Measurements from ENCODE around the gene RAPGEF1.
"Not testable (repeated sequence)": the region's sequence is repeated elsewhere in the genome, so short reads cannot be mapped to it uniquely, and the experiment has no call there.

RAPGEF1 gene

GRCh38 chr9:131753751-131754150 lies 13.9 kb upstream of the RAPGEF1 start:
- DNase-seq (ENCODE audit: extremely low read depth in 1 of 2, low read depth in 1 of 2), result not testable (repeated sequence)

DNA sequence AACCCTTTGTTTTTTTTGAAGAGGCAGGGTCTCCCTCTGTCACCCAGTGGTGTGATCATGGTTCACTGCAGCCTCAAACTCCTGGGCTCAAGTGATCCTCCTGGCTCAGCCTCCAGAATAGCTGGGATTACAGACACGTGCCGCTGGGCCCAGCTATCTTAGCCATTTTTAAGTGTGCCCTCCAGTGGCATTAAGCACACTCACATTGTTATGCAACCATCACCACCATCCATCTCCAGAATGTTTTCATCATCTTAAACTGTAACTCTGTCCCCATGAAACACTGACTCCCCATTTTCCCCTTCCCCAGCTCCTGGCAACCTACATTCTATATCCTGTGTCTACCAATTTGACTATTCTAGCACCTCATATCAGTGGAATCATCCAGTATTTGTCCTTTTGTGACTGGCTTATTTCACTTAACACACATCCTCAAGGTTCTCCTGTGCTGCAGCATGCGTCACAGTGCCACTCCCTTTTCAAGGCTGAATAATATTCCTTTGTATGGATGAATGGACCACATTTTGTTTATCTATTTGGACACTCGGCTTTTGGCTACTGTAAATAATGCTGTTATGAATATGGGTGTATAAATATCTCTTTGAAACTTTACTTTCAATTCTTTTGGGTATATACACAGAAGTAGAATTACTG lies 12.5 kb upstream of the RAPGEF1 start:
- DNase-seq (ENCODE audit: extremely low read depth in 1 of 2, low read depth in 1 of 2), result no peak

DNA sequence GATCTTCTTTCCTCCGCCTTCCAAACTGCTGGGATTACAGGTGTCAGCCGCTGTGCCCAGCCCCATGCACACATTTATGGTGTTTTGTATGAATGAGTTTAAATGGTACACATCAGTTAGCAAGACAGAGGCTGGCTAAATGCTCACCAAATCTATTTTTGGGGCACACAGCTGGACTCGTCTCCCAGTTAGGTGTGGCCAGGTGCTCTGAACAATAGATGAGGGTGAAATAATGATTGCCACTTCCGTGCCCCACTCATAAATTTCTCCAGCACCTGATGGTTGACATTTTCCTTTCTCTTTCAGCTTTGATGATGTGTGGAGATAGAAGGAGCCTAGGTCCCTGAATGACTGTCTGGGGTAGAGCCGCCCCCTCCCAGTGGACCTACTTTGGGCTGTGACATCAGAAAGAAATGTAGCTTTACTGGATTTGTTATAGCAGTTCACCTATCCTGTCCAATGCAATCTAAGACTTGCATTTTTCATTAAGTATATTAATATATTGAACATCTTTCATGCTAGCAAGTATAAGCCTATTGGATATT lies 8.6 kb upstream of the RAPGEF1 start:
- no peak for DNase-seq (ENCODE audit: extremely low read depth in 1 of 2, low read depth in 1 of 2)

GRCh38 chr9:131747352-131747751 lies 7.5 kb upstream of the RAPGEF1 start:
- no peak for DNase-seq (ENCODE audit: extremely low read depth in 1 of 2, low read depth in 1 of 2)

DNA sequence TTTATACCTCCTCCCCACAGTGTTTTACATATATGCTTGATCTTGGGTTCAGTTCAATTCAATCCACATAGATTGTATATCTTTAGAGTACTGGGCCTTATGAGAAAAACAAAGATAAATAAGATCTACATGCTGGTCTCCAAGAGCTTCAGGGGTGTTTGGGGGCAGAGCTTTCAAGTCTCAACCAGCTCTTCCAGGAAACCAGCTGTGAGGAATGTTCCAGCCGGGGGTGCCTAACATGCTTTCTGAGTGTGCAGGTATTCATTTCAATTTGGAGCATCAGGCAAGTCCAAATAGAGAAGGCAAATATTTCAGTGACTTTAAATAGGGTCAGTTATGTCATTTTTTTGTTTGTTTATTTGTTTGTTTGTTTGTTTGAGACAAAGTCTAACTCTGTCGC lies 5.7 kb upstream of the RAPGEF1 start:
- no peak for DNase-seq (ENCODE audit: extremely low read depth in 1 of 2, low read depth in 1 of 2)

- DNase-seq (ENCODE audit: extremely low read depth in 1 of 2, low read depth in 1 of 2), result no peak
Measured at GRCh38 chr9:131744720-131745201, 4.9 kb upstream of the RAPGEF1 start.

- no peak for DNase-seq (ENCODE audit: extremely low read depth in 1 of 2, low read depth in 1 of 2)
Measured at GRCh38 chr9:131744171-131744719, 4.4 kb upstream of the RAPGEF1 start.

DNA sequence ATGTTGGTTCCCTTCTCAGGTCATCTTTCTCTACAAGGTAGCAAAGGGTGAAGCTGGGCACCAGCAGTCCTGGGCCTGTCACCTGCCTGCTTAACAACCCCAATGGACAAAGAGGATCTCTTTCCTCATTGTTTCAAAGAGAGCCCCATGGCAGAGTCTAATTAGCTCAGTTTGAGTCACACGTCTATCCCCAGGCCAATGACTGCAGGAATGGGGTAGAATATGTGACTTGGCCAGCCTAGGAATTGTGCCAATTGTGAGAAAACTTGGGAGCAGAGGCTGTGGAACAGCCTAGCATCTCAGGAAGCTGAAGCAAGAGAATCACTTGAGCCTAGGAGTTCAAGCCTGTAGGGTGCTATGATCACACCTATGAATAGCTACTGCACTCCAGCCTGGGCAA lies 3.6 kb upstream of the RAPGEF1 start:
- DNase-seq (ENCODE audit: extremely low read depth in 1 of 2, low read depth in 1 of 2), result no peak

DNA sequence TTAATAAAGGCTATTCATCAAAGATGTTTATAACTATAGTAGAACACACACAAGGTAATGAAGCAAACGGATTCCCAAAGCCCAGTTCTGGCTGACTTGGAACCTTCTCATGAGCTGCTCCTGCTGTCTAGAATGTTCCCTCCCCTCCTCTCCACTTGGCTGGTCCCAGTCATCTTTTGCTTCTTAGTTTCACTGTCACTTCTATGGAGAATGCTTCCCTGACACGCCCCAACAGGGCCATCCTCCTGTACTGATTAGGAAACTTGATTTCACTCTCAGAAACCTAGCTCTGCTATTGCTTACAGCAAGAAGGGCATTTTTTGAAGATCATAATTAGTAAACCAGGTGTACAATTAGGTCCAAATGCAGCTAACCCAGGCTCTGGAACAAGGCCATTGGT lies 3.2 kb upstream of the RAPGEF1 start:
- no peak for DNase-seq (ENCODE audit: extremely low read depth in 1 of 2, low read depth in 1 of 2)

GRCh38 chr9:131740898-131741297 lies 1.0 kb upstream of the RAPGEF1 start:
- DNase-seq (ENCODE audit: extremely low read depth in 1 of 2, low read depth in 1 of 2), result no peak

- DNase-seq (ENCODE audit: extremely low read depth in 1 of 2, low read depth in 1 of 2), result no peak
Measured at GRCh38 chr9:131739133-131739958, 530 bp downstream of the RAPGEF1 start.

DNA sequence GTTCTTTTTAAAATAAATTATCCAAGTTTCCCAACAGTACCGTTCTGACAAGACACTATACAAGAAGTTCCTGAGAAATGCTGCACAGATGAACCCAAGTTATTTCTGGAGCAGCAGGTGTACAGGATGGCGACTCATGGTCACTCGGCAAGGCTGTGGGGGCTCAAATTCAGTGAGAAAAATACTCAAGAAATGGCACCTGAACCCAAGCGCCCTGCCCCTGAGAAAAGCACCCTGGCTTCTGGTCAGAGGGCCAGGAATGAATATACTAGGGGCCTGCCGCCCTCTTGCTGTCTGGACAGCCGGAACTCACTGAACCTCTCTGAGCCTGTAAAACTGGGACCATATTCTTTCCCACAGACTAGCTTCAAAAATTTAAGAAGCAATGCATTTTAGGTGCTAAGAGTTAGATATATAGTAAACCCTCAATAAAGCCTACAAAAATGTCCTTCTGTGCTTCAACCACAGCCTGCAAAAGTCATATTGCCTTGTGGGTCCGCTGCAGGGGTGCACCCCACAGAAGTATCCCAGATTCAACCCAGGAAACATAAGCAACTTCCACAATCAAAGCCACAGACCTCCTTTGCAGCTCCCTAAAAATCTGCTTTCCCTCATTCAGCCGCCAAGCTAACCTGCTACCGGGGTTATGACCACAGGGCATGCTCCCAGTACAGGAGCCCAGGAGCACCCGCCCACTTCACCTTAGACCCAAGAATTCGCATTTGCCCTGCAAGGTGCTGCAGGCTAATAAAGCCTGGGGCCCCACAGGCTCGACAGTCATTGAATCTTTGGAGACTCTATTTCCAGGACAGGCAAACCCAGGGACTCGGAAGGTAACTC lies 1.4 kb downstream of the RAPGEF1 start:
- no peak for DNase-seq (ENCODE audit: extremely low read depth in 1 of 2, low read depth in 1 of 2)

DNA sequence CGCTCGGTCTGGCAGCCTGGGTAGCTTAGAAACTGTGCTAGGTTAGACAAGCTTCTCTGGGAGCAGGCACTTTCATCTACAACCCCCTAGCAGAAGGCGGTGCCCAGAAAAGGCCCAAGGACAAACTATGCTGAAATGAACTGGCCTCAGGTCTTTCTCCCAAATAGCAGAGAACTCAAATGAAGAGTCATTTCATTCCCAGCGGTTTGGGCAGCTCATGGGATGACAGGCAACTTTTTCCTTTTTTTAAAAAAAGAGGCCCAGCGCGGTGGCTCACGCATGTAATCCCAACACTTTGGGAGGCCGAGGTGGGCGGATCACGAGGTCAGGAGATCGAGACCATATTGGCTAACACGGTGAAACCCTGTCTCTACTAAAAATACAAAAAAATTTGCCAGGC lies 2.5 kb downstream of the RAPGEF1 start:
- DNase-seq (ENCODE audit: extremely low read depth in 1 of 2, low read depth in 1 of 2), result no peak

GRCh38 chr9:131736431-131736830 lies 3.4 kb downstream of the RAPGEF1 start:
- DNase-seq (ENCODE audit: extremely low read depth in 1 of 2, low read depth in 1 of 2), result no peak

GRCh38 chr9:131735238-131736128 lies 4.4 kb downstream of the RAPGEF1 start:
- no peak for DNase-seq (ENCODE audit: extremely low read depth in 1 of 2, low read depth in 1 of 2)

DNA sequence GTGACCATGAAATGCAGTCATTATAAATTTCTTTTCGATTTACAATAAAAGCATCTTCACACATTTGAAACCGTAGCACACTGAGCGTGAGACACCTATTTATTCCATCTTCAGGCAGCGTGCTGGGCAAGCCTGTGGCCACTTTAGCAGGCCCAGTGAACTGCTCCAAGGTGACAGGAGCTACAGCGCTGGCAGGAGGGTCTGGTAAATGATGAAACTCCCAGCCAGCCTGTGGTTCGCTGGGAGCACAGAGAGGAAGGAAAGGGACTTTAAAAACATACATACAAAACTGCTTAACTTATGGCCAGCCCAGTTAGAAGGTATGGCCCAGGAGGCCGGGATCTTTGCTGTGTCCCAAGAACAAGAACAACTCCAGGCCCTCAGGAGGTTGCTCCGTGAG lies 5.1 kb downstream of the RAPGEF1 start:
- no peak for DNase-seq (ENCODE audit: extremely low read depth in 1 of 2, low read depth in 1 of 2)

GRCh38 chr9:131734165-131734610 lies 5.7 kb downstream of the RAPGEF1 start:
- DNase-seq (ENCODE audit: extremely low read depth in 1 of 2, low read depth in 1 of 2), result no peak

DNA sequence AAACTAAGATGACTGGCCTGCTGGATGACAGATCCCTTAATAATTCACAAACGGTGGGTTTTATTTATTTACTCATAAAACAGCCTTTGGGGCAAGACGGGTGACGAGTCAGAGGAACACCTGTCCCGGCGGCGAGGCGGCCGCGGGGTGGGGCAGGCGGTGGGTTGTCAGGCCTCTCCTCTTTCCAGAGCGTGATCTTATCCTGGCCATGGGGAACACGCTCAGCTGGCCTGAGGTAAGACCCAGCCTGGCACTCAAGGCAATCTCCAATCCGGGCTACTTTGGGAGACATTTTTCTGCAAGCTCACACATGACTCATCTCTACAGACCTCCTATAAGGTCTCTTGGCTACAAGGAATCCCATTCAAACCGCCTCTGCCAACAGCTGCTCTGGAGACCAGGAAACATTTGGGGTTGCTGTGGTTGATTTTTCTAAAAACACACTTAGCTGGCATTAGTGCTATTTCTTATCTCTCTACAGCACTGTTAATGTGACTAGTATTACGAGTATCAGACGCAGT lies 6.3 kb downstream of the RAPGEF1 start:
- DNase-seq (ENCODE audit: extremely low read depth in 1 of 2, low read depth in 1 of 2), result no peak

- DNase-seq (ENCODE audit: extremely low read depth in 1 of 2, low read depth in 1 of 2), result no peak
Measured at GRCh38 chr9:131732636-131733289, 7.1 kb downstream of the RAPGEF1 start.

Measured in activated CD8-positive, alpha-beta memory T cell treated with anti-CD3 and anti-CD28 coated beads for 1 hour (primary cell).